ENCODE results near the gene AR.
A peak's percentile ranks its signal among the peaks of the same experiment; 100 is the strongest.

AR gene

GRCh38 chrX:67544281-67545035 lies 637 bp downstream of the AR start:
- Histone ChIP-seq H3K27me3 (no peaks in the 10 kb centered on the region), H3K36me3 (no peaks in the 10 kb centered on the region), H3K4me1 (no peaks in the 10 kb centered on the region), H3K4me3 (ENCODE audit: low read depth, low read length) (no peak overlapping the region), H3K9me3 (no peaks in the 10 kb centered on the region)
- no peak for TF ChIP-seq CTCF (IDR thresholded peaks at IDR 0.05; ENCODE audit: low read depth, low read length)
- DNase-seq, result no peak

- no peaks in the 10 kb centered on the region for H3K4me1 ChIP-seq
- H3K4me3 ChIP-seq (ENCODE audit: low read depth, low read length), result no peak overlapping the region
- no peaks in the 10 kb centered on the region for H3K27me3 ChIP-seq
- no peaks in the 10 kb centered on the region for H3K36me3 ChIP-seq
- TF ChIP-seq CTCF (IDR thresholded peaks at IDR 0.05; ENCODE audit: low read depth, low read length), result no peak
- DNase-seq, result no peak
- H3K9me3 ChIP-seq, result no peaks in the 10 kb centered on the region
Measured at GRCh38 chrX:67545036-67545821, 1.4 kb downstream of the AR start.

GRCh38 chrX:67545893-67546495 lies 2.2 kb downstream of the AR start:
- Histone ChIP-seq H3K36me3 (no peaks in the 10 kb centered on the region), H3K9me3 (no peaks in the 10 kb centered on the region), H3K4me3 (ENCODE audit: low read depth, low read length) (no peak overlapping the region), H3K27me3 (no peaks in the 10 kb centered on the region), H3K4me1 (no peaks in the 10 kb centered on the region)
- DNase-seq, result no peak
- no peak for TF ChIP-seq CTCF (IDR thresholded peaks at IDR 0.05; ENCODE audit: low read depth, low read length)

GRCh38 chrX:67546496-67547423 lies 2.9 kb downstream of the AR start:
- no peaks in the 10 kb centered on the region for H3K36me3 ChIP-seq
- no peaks in the 10 kb centered on the region for H3K4me1 ChIP-seq
- no peak for TF ChIP-seq CTCF (IDR thresholded peaks at IDR 0.05; ENCODE audit: low read depth, low read length)
- no peaks in the 10 kb centered on the region for H3K27me3 ChIP-seq
- H3K4me3 ChIP-seq (ENCODE audit: low read depth, low read length), result no peak overlapping the region
- H3K9me3 ChIP-seq, result no peaks in the 10 kb centered on the region
- no peak for DNase-seq

GRCh38 chrX:67555578-67556203 lies 11.9 kb downstream of the AR start:
- Histone ChIP-seq H3K9me3 (no peaks in the 10 kb centered on the region), H3K36me3 (no peaks in the 10 kb centered on the region), H3K27me3 (no peaks in the 10 kb centered on the region), H3K4me1 (no peaks in the 10 kb centered on the region), H3K4me3 (ENCODE audit: low read depth, low read length) (no peak overlapping the region)
- DNase-seq, result no peak
- peak; percentile 56 for TF ChIP-seq CTCF (IDR thresholded peaks at IDR 0.05; ENCODE audit: low read depth, low read length)

Measured in BE2C (cell line).